IMR-90 (cell line): Measurements from ENCODE around the gene PHKG2. TPM values are rescaled to one million over a fixed set of nuclear protein-coding genes. Genes with fewer than 3 reads are reported as not detected.

ENCODE experiments used
- ATAC-seq: fragments of 200-7000 bp; cut with Tn5 transposase; 2 replicates; pipeline ENCODE4 v1.9.1; 2020; ENCODE audit warnings: low read depth, mild to moderate bottlenecking, moderate library complexity
- BruUV-seq: library from RNA; stranded (reverse); fragments of 400-500 nt; replicated peaks from 2 replicates; lab custom pipeline; 2021; lab: Mats Ljungman, UMichigan
- CTCF ChIA-PET: fragments of 300-600 bp; formaldehyde crosslinking; extraction: SDS; loops from one replicate; lab custom pipeline; 2021; ENCODE audit warnings: antibody characterized with exemption; lab: Yijun Ruan, JAX
- POLR2A ChIA-PET: fragments of 300-600 bp; sonication (Branson Sonifier 250); formaldehyde crosslinking; loops from one replicate; lab custom pipeline; 2022; ENCODE audit warnings: antibody characterized with exemption; ENCODE audit not compliant: unreplicated experiment; lab: Charles Lee
- DNase-seq: peaks from one replicate; pipeline ENCODE4 v3.0.0; 2013
- H2AFZ ChIP-seq: replicated peaks from 2 replicates; pipeline ENCODE3; 2013; ENCODE audit warnings: low read length, mild to moderate bottlenecking; ENCODE audit not compliant: poor library complexity
- H2AK5ac ChIP-seq: 2 replicates; pipeline ENCODE4 v1.6.1; 2013; ENCODE audit warnings: low read depth, low read length, inconsistent platforms
- H2AK9ac ChIP-seq: replicated peaks from 2 replicates; pipeline ENCODE3; 2013; ENCODE audit warnings: mild to moderate bottlenecking, low read depth, low read length, moderate library complexity; ENCODE audit not compliant: poor library complexity
- H2BK120ac ChIP-seq: 2 replicates; pipeline ENCODE4 v1.6.1; 2013; ENCODE audit warnings: low read depth, low read length, inconsistent platforms
- H2BK15ac ChIP-seq: 3 replicates; pipeline ENCODE4 v1.6.1; 2013; ENCODE audit warnings: low read depth, low read length, inconsistent platforms
- H2BK20ac ChIP-seq: 2 replicates; pipeline ENCODE4 v1.6.1; 2013; ENCODE audit warnings: low read depth, mild to moderate bottlenecking, inconsistent platforms, low read length, moderate library complexity
- H2BK5ac ChIP-seq: 2 replicates; pipeline ENCODE4 v1.6.1; 2013; ENCODE audit warnings: mild to moderate bottlenecking, low read depth, low read length, inconsistent platforms; ENCODE audit not compliant: poor library complexity, severe bottlenecking
- H3K14ac ChIP-seq: replicated peaks from 2 replicates; pipeline ENCODE4 v1.6.1; 2013; ENCODE audit warnings: low read depth, low read length, inconsistent platforms
- H3K18ac ChIP-seq: 2 replicates; pipeline ENCODE4 v1.6.1; 2013; ENCODE audit warnings: low read depth, low read length, control low read depth
- H3K23ac ChIP-seq: 2 replicates; pipeline ENCODE4 v1.6.1; 2013; ENCODE audit warnings: low read depth, low read length, inconsistent platforms
- H3K27ac ChIP-seq: 2 replicates; pipeline ENCODE4 v1.5.1; 2013; ENCODE audit warnings: mild to moderate bottlenecking, control low read depth, low read length; ENCODE audit not compliant: insufficient read depth
- H3K27me3 ChIP-seq: 2 replicates; pipeline ENCODE4 v1.6.1; 2013; ENCODE audit warnings: low read length; ENCODE audit not compliant: control insufficient read depth, insufficient read depth
- H3K36me3 ChIP-seq: 2 replicates; pipeline ENCODE4 v1.6.1; 2013; ENCODE audit warnings: low read length, mixed read lengths; ENCODE audit not compliant: control insufficient read depth, insufficient read depth
- H3K4ac ChIP-seq: 2 replicates; pipeline ENCODE4 v1.6.1; 2013; ENCODE audit warnings: low read depth, low read length, inconsistent platforms
- H3K4me1 ChIP-seq: 2 replicates; pipeline ENCODE4 v1.6.1; 2013; ENCODE audit warnings: low read length, mixed read lengths; ENCODE audit not compliant: control insufficient read depth, insufficient read depth
- H3K4me2 ChIP-seq: 2 replicates; pipeline ENCODE4 v1.6.1; 2013; ENCODE audit warnings: low read depth, mild to moderate bottlenecking, control low read depth, low read length, moderate library complexity
- H3K4me3 ChIP-seq: 2 replicates; pipeline ENCODE4 v1.5.1; 2013; ENCODE audit warnings: low read depth, mild to moderate bottlenecking, control low read depth, low read length, moderate library complexity; ENCODE audit not compliant: insufficient read depth
- H3K56ac ChIP-seq: 2 replicates; pipeline ENCODE4 v1.6.1; 2013; ENCODE audit warnings: low read length, inconsistent platforms; ENCODE audit not compliant: insufficient read depth; ENCODE audit errors: extremely low read depth
- H3K79me1 ChIP-seq, 2 experiments: 2 replicates each; pipeline ENCODE4 v1.6.1; 2013; ENCODE audit warnings: low read length in 2 of 2, inconsistent platforms in 1 of 2, low read depth in 1 of 2
- H3K9ac ChIP-seq: 2 replicates; pipeline ENCODE4 v1.6.1; 2013; ENCODE audit warnings: low read depth, low read length, control low read depth
- H3K9me1 ChIP-seq: 2 replicates; pipeline ENCODE4 v1.6.1; 2013; ENCODE audit warnings: low read length, inconsistent platforms; ENCODE audit not compliant: insufficient read depth
- H3K9me3 ChIP-seq: 2 replicates; pipeline ENCODE4 v1.6.1; 2013; ENCODE audit warnings: low read length; ENCODE audit not compliant: control insufficient read depth, insufficient read depth
- H4K20me1 ChIP-seq: 2 replicates; pipeline ENCODE4 v1.6.1; 2013; ENCODE audit warnings: low read length, inconsistent platforms; ENCODE audit not compliant: insufficient read depth
- H4K5ac ChIP-seq: 2 replicates; pipeline ENCODE4 v1.6.1; 2013; ENCODE audit warnings: mild to moderate bottlenecking, low read depth, low read length, control low read depth
- H4K8ac ChIP-seq, 2 experiments: 2 replicates each; pipeline ENCODE4 v1.6.1; 2013; ENCODE audit warnings: low read depth in 2 of 2, low read length in 2 of 2, control low read depth in 1 of 2, inconsistent platforms in 1 of 2
- H4K91ac ChIP-seq: 2 replicates; pipeline ENCODE4 v1.6.1; 2013; ENCODE audit warnings: low read depth, low read length, inconsistent platforms; ENCODE audit not compliant: insufficient read depth
- BHLHE40 ChIP-seq: fragments of 150-350 bp; IDR thresholded peaks from 2 replicates; pipeline ENCODE4 v1.6.1; 2016; ENCODE audit warnings: mild to moderate bottlenecking, low read depth, low read length
- CHD1 ChIP-seq: IDR thresholded peaks from 2 replicates; pipeline ENCODE4 v1.6.1; 2012; ENCODE audit warnings: low read depth, low read length, improper control_type of control experiment
- CTCF ChIP-seq: conservative IDR thresholded peaks from 2 replicates; pipeline ENCODE4 v1.5.1; 2012; ENCODE audit warnings: mild to moderate bottlenecking, low read depth, low read length, improper control_type of control experiment
- ELK1 ChIP-seq: fragments of 150-350 bp; IDR thresholded peaks from 2 replicates; pipeline ENCODE4 v1.6.1; 2016; ENCODE audit warnings: low read depth, mild to moderate bottlenecking, low read length, moderate library complexity, borderline replicate concordance
- MAFK ChIP-seq: IDR thresholded peaks from 2 replicates; pipeline ENCODE4 v1.6.1; 2012; ENCODE audit warnings: low read depth, low read length, improper control_type of control experiment
- MAZ ChIP-seq: IDR thresholded peaks from 2 replicates; pipeline ENCODE4 v1.6.1; 2012; ENCODE audit warnings: low read depth, mild to moderate bottlenecking, low read length, improper control_type of control experiment, moderate library complexity, borderline replicate concordance
- POLR2A ChIP-seq: IDR thresholded peaks from 2 replicates; pipeline ENCODE4 v1.6.1; 2012; ENCODE audit warnings: mild to moderate bottlenecking, low read depth, low read length
- RAD21 ChIP-seq: IDR thresholded peaks from 2 replicates; pipeline ENCODE4 v1.6.1; 2012; ENCODE audit warnings: low read length, improper control_type of control experiment
- RCOR1 ChIP-seq: IDR thresholded peaks from 2 replicates; pipeline ENCODE4 v1.6.1; 2012; ENCODE audit warnings: mild to moderate bottlenecking, low read length, improper control_type of control experiment; ENCODE audit not compliant: insufficient replicate concordance
- SMC3 ChIP-seq: fragments of 150-350 bp; IDR thresholded peaks from 2 replicates; pipeline ENCODE4 v1.6.1; 2016; ENCODE audit warnings: low read depth, mild to moderate bottlenecking, antibody characterized with exemption, low read length, moderate library complexity
- WGBS, 2 experiments: methylation state at CpG; one replicate each; pipeline versions ENCODE4 v1.1.5 to v1.1.7; 2013; ENCODE audit warnings: missing lambda C conversion rate in 2 of 2; ENCODE audit not compliant: insufficient read length in 1 of 2; ENCODE audit errors: extremely low coverage in 2 of 2; 5-methylcytosine and 5-hydroxymethylcytosine counted together
- dilution Hi-C: fragments of 300-500 bp; cut with HindIII; formaldehyde crosslinking; loops from one replicate; pipeline ENCODE4 v1.14.3; 2018; ENCODE audit warnings: low sequenced_read_pairs; ENCODE audit not compliant: unreplicated experiment
- in situ Hi-C: fragments of 300-500 bp; cut with MboI; formaldehyde crosslinking; loops from 3 replicates; pipeline ENCODE4 v1.14.3; 2019; ENCODE audit warnings: low sequenced_read_pairs, inconsistent platforms, mixed read lengths
- intact Hi-C: fragments of 100-400 bp; cut with micrococcal nuclease; formaldehyde crosslinking; loops from 2 replicates; pipeline ENCODE4 v1.10.0; 2022
- polyA plus RNA-seq, 3 experiments: library from polyadenylated mRNA; depleted of rRNA; stranded (reverse); fragments of >200 nt; gene quantifications; 2 replicates each; pipeline ENCODE4 v1.2.3, GENCODE V29; 2012; ENCODE audit warnings: low replicate concordance in 1 of 3
- total RNA-seq: library from RNA; depleted of rRNA; stranded (reverse); fragments of >200 nt; gene quantifications from 2 replicates; pipeline ENCODE4 v1.2.3, GENCODE V29; 2012

The PHKG2 gene
- total and polyA plus RNA-seq, 2 of the 4 experiments (the other 2 are of a cell fraction) = 26.0 to 38.9 TPM

DNA sequence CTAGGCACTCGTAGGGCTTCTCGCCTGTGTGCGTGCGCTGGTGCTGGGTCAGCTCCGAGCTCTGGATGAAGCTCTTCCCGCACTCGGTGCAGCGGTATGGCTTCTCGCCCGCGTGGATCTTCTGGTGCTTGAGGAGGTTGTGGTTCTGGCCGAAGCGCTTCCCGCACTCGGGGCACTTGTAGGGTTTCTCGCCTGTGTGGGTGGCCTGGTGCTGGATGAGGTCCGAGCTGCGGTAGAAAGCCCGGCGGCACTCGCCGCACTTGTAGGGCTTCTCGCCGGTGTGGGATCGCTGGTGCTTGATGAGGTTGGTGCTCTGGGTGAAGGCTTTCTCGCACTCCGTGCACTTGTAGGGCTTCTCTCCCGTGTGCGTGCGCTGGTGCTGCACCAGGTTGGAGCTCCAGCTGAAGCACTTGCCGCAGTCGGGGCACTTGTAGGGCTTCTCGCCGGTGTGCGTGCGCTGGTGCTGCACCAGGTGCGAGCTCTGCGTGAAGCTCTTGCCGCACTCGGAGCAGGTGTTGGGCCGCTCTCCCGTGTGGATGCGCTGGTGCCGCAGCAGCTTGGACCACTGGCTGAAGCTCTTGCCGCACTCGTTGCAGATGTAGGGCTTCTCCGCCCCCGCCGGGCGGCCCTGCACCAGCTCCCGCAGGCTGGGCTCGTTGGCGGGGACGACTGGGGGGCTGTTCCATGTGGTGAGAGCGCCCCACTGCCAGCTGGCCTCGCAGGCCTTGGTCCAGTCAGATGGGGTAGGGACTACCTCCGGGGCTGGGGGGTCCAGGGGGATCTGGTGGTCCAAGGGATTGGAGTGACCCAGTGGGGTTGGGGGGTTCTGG is 35.3 kb downstream of the PHKG2 start (continued):
- no peak for TF ChIP-seq SMC3

DNA sequence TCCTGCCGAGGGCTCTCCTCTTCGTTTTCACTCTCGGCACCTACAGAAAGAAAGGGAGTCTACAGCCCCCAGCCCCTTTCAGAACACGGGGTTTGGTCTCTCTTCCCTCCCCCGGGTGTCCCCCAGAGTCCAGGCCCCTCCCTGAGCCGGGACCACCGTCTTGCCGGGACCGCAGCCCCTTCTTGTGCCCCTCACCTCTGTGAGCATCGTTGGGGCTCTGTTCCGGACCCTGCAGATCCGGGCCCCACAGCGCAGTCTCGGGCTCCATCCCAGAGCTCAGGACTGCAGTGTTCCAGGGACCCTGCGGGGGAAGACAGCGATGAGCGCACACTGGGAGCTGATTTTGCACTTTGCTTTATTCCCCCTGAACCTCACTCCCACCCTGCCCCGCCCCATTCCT is 36.0 kb downstream of the PHKG2 start:
- H4K5ac ChIP-seq = no peak overlapping the region
- in situ Hi-C loops = no loop called here
- H4K91ac ChIP-seq = no peak overlapping the region
- H2BK15ac ChIP-seq = no peak overlapping the region
- CTCF ChIA-PET = no interaction called here
- no peaks in the 10 kb centered on the region for H3K9me3 ChIP-seq
- no TSS peak for BruUV-seq
- H3K18ac ChIP-seq = no peak overlapping the region
- dilution Hi-C loops = no loop called here
- no peak overlapping the region for H3K4me3 ChIP-seq
- H3K79me1 ChIP-seq = peaks cover 11 to 50% of the 10 kb centered on the region in 2 experiments
- 100% methylated on average over 2 of the region's 18 CpGs; no CpG with 5 or more reads in 1 of the 2 experiments for WGBS, 2 experiments
- H3K4ac ChIP-seq = no peak overlapping the region
- no peak overlapping the region for H2BK20ac ChIP-seq
- TF ChIP-seq ELK1 = no peak
- no peak for TF ChIP-seq SMC3
- TF ChIP-seq MAFK = no peak
- no peak for TF ChIP-seq BHLHE40
- no peak for TF ChIP-seq POLR2A
- TF ChIP-seq CHD1 = no peak
- TF ChIP-seq MAZ = no peak
- no peak for TF ChIP-seq RCOR1
- no peak for TF ChIP-seq CTCF
- TF ChIP-seq RAD21 = no peak
- intact Hi-C loops = no loop called here
- no peak overlapping the region for H3K23ac ChIP-seq
- H3K27ac ChIP-seq = no peak overlapping the region
- H3K4me1 ChIP-seq = peaks cover 4% of the 10 kb centered on the region
- no peak overlapping the region for H3K4me2 ChIP-seq
- no peak overlapping the region for H2AK9ac ChIP-seq
- no peak overlapping the region for H2AK5ac ChIP-seq
- no peak overlapping the region for H2BK120ac ChIP-seq
- no peak overlapping the region for H2BK5ac ChIP-seq
- peaks cover 42% of the 10 kb centered on the region for H3K36me3 ChIP-seq
- peaks cover 6% of the 10 kb centered on the region; the same call in 1 of the 2 replicates for H3K9me1 ChIP-seq
- H3K56ac ChIP-seq = no peak overlapping the region
- H3K27me3 ChIP-seq = no peaks in the 10 kb centered on the region
- DNase-seq (no peak), ATAC-seq (no peak)
- no peak overlapping the region for H3K14ac ChIP-seq
- H4K20me1 ChIP-seq = peaks cover 8% of the 10 kb centered on the region
- no peak overlapping the region for H4K8ac ChIP-seq
- no peak overlapping the region for H3K9ac ChIP-seq
- POLR2A ChIA-PET = interaction anchor here (0.6 kb wide), 1 partner anchor 24 kb away, joined by 10 read pairs; no protein-coding TSS in a partner anchor
- H2AFZ ChIP-seq = no peak overlapping the region
